ENCODE measurements around the gene TTYH3.

- TF ChIP-seq CTCF (IDR thresholded peaks at IDR 0.05) (no peak), POLR2A (IDR thresholded peaks at IDR 0.05) (no peak), POLR2AphosphoS5 (IDR thresholded peaks at IDR 0.05; ENCODE audit: insufficient read depth in 1 of 2, low read depth in 1 of 2) (no peak)
These were observed 34.4 kb downstream of the TTYH3 start for GRCh38 chr7:2666155-2666554.

Data from vagina (tissue), 2 donors.